22Rv1 (cell line): ENCODE data around the gene ARHGAP31.

ENCODE experiments used
- ZFX ChIP-seq: fragments of 450-650 bp; IDR thresholded peaks from 2 replicates; pipeline ENCODE4 v1.6.1; 2017; ENCODE audit warnings: antibody characterized with exemption, borderline replicate concordance
- TF ChIP-seq, protein P1 (sequence below): fragments of 450-650 bp; IDR thresholded peaks from 2 replicates; pipeline ENCODE4 v1.5.1; 2017; ENCODE audit warnings: mild to moderate bottlenecking

DNA sequence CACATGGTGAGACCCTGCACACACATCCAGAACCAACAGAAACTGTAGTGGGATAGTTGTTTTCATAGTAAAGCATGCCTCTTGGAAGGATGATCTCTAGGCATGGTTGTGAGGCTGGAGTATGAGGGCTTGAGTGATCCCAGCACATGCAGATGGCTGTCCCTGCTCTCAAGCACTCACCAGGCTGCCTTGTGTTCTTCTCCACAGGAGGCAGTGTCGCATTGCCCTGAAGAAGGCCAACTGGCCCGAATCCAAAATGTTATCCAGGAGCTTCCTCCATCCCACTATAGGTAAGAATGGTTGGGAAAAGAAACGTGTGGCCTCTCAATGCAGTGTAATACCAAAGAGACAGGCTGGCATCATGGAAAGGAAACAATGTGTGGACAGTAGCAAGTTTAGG lies 86.5 kb downstream of the ARHGAP31 start:
- TF ChIP-seq, protein P1, sequence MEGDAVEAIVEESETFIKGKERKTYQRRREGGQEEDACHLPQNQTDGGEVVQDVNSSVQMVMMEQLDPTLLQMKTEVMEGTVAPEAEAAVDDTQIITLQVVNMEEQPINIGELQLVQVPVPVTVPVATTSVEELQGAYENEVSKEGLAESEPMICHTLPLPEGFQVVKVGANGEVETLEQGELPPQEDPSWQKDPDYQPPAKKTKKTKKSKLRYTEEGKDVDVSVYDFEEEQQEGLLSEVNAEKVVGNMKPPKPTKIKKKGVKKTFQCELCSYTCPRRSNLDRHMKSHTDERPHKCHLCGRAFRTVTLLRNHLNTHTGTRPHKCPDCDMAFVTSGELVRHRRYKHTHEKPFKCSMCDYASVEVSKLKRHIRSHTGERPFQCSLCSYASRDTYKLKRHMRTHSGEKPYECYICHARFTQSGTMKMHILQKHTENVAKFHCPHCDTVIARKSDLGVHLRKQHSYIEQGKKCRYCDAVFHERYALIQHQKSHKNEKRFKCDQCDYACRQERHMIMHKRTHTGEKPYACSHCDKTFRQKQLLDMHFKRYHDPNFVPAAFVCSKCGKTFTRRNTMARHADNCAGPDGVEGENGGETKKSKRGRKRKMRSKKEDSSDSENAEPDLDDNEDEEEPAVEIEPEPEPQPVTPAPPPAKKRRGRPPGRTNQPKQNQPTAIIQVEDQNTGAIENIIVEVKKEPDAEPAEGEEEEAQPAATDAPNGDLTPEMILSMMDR: peak; percentile 38; the same call in 1 of the 2 replicates
- no peak for TF ChIP-seq ZFX
